ENCODE measurements around the gene TAGLN3.

- TF ChIP-seq RFX5 (IDR thresholded peaks at IDR 0.05; ENCODE audit: low read depth, low read length) (no peak), SP4 (CRISPR knock-in tag; IDR thresholded peaks at IDR 0.05) (no peak), CTCF (CRISPR knock-in tag; IDR thresholded peaks at IDR 0.05) (no peak), ZNF552 (CRISPR knock-in tag; IDR thresholded peaks at IDR 0.05; ENCODE audit: borderline replicate concordance) (no peak), AKAP8 (CRISPR knock-in tag; IDR thresholded peaks at IDR 0.05) (no peak)
Observed at GRCh38 chr3:112032098-112032731, 33.5 kb downstream of the TAGLN3 start.
